ENCODE data around the gene PPARA.
"Not testable (repeated sequence)": the region's sequence is repeated elsewhere in the genome, so short reads cannot be mapped to it uniquely, and the experiment has no call there.

Gene PPARA

DNA sequence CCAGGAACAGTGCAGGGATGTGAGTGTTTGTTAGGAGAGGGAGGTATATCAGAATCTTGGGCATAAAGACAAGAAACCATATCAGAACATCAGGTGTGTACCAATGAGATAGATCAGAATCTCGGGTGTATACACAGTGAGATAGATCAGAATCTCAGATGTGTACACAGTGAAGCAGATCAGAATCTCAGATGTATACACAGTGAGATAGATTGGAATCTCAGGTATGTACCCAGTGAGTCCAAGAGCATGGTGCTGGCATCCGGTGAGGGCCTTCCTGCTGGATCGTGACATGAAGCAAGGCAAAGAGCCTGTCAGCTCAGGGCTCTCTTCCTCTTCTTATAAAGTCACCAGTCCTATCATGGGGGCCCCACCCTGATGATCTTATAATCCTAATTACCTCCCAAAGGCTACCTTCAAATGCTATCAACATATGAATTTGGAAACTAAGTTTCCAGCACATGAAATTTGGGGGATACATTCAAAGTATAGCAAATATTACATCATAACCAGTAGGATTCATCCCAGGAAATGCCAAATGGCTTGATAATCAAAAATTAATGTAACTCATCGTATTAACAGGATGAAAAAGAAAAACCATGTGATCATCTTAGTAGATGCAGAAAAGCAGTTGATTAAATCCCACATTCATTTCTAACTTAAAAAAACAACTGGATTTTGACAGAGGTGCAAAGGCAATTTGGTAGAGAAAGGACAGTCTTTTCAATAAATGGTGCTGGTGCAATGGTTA, 28.6 kb downstream of the PPARA start:
- FAIRE-seq, result no peak

DNA sequence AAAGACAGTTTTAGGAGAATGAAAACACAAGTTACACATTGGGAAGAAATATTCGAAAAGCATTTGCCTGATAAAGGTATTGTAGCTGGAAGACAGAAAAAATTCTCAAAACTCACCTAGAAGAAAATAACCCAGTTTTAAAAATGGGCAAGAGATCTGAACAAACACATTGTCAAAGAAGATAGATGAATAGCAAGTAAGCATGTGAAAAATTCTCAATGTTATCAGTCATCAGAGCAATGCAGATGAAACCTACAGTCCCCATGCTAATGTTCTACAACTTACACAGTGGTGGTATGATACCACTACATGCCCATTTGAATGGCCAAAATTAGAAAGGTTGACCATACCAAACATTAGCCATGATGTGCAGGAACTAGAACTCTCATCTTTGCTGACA, 29.4 kb downstream of the PPARA start:
- FAIRE-seq, result no peak

DNA sequence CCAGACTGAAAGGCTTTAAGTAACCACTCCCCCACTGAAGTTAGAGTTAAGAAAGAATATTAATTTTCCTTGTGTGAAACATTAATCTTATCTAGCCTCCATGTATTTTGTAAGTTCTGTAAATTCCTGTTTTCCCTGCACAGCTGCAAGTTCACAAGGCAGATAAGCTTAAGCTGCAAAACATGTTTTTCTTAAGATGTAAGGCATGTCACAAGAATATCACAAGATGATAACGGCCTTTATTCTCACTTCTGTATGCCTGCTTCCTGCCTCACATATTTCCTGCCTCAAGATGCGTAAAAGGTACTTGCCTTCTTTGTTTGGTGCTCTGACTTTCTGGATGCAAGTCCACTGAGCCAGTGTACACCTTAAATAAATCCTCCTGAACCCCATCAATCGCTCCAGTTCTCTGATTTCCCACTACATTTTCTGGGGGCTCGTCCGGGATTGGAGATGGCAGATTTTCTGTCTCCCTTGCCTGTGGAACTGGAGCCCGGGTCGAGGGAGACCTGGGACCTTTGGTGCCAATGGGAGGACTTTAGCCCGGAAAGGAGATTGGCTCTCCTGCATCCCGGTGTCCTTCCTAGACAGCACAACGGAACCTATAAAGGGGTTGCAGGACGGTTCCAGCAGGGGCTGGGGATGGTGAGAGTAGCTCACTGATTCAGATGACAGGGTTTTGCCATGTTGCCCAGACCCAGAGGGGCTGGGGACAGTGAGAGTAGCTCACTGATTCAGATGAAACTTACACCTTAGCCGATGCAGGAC, 30.2 kb downstream of the PPARA start:
- FAIRE-seq, result no peak

DNA sequence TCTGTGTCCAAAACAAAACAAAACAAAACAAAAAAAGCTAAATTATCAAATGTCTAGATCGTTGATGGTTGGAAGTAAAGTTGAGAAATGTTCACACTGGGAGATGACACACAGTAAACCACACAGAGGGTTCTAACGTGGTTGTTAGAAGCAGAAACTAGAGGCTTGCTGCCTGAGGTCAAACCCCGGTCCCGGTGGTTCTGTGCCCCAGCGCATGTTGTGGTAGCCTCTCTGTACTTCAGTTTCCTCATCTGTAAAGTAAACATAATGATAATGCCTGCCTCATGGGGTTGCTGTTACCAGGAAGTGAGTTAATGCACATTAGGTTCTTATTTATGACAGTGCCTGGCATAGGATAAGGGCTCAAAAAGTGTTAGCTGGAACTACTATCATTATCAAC, 33.4 kb downstream of the PPARA start:
- no peak for FAIRE-seq

DNA sequence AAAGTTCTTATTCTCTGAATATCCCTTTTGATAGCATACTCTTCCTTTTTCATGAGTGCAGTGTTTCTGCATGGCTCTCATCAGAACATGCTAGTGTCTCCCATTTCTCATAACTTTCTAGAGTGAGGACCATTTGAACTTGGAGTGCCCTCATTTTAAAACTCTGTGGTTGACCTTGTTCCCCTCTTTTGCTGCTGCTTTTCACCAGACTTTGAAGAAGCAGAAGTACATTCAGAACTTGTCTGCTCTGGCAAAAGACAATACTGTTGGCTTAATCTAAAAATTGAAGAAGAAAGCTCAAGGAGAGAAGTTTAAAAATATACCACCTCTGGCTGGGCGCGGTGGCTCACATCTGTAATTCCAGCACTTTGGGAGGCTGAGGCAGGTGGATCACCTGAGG, 35.0 kb downstream of the PPARA start:
- FAIRE-seq, result no peak

DNA sequence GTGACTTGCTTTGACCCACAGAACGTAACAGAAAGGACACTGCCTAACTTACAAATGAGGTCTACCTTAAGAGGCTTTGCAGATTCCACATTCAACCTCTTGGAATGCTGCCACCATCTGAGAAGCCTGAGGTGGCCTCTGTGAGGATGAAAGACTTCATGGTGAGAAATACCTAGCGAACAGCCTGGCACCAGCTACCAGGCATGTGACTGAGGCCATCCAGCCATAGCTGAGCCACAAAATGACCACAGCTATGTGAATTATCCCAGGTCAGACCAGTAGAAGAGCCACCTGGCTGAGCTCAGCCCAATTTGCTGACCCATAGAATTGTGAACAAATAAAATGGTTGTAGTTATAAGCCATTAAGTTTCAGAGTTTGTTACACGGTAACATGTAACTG, 37.5 kb downstream of the PPARA start:
- FAIRE-seq, result no peak

DNA sequence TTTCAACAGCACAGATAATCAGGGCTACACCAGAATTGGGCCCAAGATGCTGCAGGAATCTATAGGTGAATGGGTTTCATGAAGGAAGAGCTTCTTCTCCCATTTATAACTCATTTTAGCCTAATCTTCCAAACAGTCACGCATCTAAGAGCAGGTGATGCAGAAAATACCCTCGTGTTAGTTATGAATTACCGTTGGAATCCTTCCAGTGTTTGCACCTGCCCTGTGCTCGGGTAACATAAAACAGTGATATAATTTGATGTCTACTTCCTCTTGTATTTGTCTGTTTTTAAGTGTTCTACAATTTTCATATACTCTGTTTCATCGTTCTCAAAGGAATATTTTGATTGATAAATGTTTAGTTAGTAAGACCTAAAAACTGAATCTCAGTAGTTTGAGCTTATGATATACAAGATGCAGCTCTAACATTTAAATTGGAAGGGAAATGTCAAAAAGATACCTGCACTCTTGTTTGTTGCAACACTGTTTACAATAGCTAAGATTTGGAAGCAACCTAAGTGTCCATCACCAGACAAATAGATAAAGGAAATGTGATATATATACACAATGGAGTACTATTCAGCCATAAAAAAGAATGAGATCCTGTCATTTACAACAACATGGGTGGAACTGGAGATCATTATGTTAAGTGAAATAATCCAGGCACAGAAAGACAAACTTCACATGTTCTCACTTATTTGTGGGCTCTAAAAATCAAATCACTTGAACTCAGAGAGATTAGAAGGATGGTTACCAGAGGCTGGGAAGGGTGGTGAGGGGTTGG, 42.1 kb downstream of the PPARA start:
- no peak for FAIRE-seq

DNA sequence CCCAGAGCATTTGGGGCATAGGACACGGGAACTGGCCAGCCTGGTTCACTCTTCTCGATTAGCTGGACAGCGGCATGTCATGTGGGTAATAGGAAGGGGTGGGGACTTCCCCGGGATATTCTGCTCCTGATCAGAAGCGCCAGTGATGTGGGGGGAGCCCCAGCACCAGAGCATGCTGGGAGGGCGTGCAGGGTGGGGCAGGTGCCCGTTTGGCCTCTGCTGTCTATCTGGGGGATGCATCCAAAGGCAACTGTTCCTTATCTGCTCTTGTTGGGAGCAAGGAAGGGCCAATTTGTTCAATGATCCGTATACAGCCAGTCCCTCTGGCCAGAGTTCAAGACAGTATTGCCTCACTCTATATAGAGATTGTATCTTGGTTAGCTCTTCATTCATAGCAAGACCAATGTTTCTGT, 43.6 kb downstream of the PPARA start:
- FAIRE-seq, result no peak

DNA sequence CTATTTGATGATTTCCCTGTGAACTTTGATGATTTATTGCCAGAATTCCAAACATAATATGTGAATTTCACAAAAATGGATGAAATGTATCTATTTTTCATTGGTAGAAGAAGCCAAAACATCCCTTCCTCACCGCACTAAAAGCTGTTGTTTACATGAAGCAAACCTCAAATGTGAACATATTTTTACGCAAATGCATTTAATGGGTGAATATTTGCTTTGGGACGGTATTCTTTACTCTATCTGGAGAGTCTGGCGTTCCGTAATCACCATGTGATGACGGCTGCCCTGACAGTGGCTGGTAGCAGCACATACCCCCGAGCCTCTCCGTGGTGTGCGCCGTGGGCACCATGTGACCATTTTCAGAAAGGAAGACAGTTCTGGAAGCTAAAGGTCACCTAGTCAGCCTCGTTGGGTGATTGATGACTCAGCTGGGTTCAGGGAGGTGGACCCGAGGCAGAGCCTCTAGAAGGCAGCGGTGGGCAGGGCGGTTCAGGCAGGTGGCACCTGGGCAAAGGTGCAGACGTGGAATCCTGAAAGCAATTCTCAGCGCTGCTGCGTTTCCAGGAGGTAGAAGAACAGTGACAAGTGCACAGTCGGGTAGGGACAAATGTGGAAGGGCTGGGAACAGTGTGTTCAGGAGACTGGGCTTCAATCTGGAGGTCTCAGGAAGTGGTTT, 45.3 kb downstream of the PPARA start:
- FAIRE-seq, result no peak

DNA sequence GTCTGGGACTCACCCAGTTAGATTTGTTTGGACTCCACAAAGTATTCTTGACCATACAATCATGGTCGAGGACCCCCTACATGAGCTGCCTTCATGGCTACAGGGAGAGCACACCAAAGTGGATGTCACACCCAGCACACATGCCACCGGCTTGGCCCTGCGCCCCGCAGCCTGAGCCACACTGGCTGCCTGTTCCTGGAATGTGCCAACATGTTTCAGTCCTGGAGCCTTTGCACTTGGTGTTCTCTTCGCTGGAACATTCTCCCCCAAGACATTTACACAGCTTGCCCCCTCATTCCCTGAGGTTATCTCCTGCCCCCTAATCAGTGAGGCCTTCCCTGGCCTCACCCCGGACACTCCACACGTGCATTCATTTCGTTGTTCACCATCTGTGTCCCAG, 46.0 kb downstream of the PPARA start:
- no peak for FAIRE-seq

DNA sequence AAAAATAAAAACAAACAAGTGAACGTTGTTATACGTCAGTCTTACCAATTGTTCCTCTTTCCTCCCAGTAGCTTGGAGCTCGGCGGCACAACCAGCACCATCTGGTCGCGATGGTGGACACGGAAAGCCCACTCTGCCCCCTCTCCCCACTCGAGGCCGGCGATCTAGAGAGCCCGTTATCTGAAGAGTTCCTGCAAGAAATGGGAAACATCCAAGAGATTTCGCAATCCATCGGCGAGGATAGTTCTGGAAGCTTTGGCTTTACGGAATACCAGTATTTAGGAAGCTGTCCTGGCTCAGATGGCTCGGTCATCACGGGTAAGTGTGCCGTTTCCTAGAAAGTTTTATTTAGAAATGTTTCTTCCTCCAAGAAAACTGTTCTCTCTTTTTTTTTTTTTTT, 47.9 kb downstream of the PPARA start:
- no peak for FAIRE-seq

DNA sequence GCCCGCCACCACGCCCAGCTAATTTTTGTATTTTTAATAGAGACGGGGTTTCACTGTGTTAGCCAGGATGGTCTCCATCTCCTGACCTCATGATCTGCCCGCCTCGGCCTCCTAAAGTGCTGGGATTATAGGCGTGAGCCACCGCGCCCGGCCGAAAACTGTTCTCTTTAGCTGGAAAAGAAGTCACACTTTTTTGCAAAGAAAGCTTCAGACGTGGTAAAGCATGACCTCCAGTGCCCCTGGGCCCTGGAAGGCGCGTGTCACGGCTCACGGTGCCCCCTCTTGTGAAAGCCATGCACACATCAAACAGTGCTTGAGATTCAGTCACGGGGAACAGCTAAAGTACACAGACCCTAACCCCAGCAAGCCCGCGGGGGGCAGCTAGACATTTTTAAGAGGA, 48.5 kb downstream of the PPARA start:
- not testable (repeated sequence) for FAIRE-seq

DNA sequence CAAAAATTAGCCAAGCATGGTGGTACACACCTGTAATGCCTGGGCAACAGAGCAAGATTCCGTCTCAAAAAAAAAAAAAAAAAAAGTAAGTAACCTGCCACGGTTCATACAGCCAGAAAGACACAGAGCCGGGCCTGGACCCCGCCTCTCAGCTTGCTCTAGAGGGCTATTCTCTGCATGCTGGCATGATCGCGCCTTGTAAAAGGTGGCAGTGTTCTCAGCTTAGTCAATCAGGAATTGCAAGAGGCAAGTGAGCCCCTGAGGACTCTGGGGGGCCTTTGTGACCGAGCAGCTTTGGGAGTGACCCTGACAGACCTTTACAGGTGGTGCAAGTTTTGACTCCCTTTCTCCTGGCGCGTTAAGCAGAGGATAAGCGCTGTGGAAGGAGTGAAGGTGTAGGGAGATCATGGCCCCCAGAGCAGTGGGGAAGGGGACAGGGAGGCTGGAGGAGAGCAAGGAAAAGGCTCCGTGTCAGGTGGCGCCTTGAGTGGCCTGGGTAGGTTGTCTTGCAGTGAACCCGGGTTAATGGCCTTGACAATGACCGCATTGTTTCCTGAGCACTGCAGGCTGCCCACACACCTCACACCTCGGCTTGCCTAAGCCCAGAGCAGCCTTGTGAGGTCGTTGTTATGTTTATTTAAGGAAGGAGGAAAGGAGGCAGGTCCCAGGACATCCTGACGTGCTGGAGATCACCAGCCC, 50.9 kb downstream of the PPARA start:
- no peak for FAIRE-seq

DNA sequence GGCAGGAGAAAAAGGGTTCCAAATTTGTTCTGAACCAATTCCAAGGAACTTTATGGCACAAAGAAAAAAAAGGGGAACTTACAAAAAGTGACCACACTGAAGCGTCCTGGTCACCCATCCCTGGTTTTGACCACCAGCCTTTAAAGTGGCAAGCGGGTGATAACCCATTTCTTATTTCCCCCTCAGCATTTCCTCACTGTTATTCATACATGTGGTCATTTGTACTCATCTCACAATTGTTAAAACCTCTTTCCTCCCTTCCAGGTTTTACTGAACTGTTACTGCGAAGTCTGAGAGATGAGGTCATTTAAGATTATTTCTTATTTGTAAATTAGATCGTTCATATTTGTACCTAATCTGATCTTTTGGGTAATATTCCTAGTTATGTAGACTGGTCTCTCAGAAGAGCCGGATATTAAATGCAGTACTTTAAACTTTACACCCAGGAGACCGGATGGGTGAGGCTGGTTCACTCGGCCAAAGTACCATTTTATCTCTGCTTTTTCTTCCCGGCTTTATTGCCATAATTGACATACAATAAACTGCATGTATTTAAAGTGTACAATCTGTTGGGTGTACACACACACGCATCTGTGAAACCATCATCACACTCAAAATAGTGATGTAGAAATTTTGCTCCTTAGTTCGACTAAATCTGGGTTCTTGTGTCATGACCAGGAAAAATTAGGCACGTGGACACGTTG, 52.7 kb downstream of the PPARA start:
- FAIRE-seq, result no peak

DNA sequence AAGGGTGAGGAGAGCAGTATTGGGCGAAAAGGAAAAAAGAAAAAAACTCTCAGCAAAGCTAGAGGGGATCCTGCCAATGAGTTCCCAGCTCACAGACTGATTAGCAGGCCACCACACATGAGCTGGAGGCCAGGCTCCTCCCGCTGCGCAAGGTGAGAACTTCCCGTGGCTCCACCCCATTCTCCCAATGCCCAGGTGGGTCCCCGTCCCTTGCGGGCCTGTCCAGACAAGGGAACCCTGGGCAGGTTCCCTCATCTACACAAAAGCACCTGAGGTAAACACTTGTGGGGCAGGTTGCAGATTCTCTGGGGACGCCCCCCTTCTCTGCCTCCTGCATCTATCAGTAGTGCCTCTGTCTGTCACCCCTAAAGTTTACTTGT, 53.3 kb downstream of the PPARA start:
- no peak for FAIRE-seq

DNA sequence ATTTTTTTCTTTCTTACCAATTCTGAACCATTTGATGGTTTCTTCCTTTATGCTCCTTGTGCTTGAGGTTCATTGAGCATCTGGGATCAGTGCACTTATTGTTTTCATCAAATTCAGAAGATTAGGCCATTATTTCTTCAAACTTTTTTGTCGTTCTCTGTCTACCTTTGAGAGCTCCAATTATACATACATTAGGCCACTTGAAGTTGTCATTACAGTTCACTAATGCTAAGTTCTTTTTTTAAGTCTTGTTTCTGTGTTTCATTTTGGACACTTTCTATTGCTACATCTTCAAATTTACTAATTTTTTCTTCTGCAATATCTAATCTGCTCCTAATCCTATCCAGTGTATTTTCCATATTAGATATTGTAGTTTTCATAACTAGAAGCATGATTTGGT, 58.9 kb downstream of the PPARA start:
- no peak for FAIRE-seq

DNA sequence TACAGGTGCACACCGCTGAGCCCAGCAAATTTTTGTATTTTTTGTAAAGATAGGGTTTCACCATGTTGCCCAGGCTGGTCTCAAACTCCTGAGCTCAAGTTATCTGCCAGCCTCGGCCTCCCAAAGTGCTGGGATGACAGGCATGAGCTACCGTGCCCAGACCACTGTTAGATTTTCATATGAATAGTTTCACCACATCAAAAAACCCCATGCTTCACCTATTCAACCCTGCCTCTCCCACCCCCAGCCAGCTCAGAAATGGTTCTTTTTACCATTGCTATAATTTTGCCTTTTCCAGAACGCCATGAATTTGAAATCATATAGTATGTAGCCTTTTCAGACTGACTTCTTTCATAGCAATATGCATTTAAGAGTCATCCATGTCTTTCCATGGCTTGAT, 61.9 kb downstream of the PPARA start:
- no peak for FAIRE-seq

DNA sequence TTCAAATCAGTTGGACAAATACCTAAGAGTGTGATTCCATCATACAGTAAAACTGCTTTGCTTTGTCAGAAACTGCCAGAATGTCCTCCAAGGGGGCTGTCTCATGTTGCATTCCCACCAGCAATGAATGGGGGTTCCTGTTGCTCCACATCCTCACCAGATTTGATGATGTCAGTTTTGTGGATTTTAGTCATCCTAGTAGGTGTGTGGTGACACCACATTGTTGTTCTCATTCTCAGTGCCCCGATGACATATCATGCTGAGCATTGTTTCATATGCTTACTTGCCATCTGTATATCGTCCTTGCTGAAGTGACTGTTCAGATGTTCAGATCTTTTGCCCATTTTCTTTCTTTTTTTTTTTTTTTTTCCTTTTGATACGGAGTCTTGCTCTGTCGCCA, 62.7 kb downstream of the PPARA start:
- no peak for FAIRE-seq

DNA sequence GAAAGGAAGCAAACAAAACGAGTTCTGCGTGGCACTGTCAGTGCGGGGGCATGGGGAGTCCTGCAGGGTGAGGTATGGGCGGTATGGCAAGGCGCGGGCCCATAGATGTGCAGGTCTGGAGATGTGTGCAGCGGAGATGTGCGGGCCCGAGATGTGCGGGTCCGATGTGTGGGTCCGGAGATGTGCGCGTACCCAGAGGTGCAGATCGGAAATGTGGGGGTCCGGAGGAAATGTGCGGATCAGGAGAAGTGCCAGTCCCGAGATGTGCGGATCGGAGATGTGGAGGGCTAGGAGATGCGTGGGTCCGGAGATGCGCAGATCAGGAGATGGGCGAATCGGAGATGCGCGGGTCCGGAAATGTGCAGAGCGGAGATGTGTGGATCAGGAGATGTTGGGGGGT, 63.8 kb downstream of the PPARA start:
- FAIRE-seq, result no peak

DNA sequence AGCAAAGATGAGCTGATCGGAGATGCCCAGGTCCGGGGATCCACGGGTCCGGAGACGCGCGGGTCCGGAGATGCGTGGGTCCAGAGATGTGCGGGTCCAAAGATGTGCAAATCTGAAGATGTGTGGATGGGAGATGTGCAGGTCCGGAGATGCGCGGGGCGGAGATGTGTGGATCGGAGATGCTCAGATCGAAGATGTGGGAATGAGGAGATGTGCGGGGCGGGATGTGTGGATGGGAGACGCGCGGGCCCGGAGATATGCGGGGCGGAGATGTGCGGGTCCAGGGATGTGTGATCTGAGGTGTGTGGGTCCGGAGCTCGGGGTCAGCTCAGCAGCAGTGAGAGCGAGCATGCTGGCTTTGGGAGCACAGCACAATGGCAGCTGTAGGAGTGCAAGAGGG, 64.3 kb downstream of the PPARA start:
- no peak for FAIRE-seq

DNA sequence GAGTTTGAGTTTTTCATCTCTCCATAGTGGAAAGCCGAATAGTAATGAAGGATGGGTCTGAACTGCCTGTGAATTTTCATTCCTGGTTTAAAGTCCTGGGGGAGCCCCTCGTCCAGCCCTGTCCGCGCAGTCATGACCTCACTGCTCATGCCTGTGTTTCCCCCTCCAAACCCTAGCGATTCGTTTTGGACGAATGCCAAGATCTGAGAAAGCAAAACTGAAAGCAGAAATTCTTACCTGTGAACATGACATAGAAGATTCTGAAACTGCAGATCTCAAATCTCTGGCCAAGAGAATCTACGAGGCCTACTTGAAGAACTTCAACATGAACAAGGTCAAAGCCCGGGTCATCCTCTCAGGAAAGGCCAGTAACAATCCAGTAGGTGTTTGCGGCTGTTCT, 69.3 kb downstream of the PPARA start:
- no peak for FAIRE-seq

DNA sequence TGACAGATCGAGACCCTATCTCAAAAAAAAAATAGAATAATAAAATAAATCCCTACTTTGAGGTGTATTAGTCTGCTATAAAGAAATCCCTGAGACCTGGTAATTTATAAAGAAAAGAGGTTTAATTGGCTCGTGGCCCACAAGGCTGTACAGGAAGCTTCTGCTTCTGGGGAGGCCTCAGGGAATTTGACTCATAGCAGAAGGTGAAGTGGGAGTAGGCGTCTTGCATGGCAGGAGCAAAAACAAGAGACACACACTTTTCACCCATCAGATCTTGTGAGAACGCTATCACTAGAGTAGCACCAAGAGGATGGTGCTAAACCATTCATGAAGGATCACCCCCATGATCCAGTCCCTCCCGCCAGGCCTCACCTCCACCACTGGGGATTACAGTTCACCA, 70.6 kb downstream of the PPARA start:
- FAIRE-seq, result no peak

All from endometrium (tissue), 2 donors.